ENCODE measurements around the gene HPSE. TPM values are rescaled to one million over a fixed set of nuclear protein-coding genes. Genes with fewer than 3 reads are reported as not detected.

HPSE gene
- total and polyA plus RNA-seq, 2 donors (not counting 1 experiment from before 2014, with no cell fraction given): 1.3 to 2.6 TPM

DNA sequence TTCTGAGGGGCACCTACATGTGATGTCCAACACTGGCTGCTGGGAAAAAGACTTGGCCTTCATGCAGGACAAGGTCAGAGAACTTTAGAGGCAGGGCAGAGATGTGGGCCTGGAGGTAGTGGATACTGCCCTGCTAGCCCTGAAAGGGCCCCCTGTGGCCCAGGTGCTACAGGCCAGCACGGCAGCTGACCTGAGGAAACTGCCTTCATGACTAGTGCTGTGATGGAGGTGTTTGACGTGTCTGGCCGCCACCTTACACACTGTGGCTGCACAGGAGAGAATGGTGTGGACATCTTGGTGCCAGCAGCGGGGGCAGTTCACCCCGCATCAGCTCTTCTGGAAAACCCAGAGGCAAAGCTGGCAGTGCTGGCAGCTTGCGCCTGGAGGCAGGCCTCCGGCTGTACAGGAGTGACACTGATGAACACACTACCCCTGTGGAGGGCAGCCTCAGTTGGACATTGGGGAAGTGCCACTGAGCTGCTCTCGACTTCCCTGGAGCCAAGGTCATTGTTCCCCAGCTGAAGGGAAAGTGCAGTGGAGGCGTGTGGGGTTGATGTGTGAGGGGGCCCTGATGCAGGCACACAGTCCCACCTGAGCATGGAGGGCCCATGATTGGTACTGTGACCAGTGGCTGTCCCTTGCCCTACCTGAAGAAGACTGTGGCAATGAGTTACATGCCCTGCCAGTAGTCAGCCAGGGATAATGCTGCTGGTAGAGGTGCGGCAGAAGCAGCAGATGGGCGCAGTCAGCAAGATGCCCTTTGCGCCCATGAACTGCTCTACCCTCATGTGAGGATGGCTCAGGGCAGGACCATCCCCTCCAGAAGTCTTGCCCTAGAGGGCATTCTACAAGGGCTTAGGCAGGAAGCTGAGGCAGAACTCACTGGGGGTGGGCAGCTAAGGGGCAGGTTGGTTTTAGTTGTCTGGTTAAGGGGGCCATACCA is 87.0 kb downstream of the HPSE start:
- H3K4me2 ChIP-seq (replicated peaks; ENCODE audit: low read depth, low read length, poor library complexity, severe bottlenecking): no peak overlapping the region
- ATAC-seq (ENCODE audit: low read depth): no peak
- H3K4me1 ChIP-seq (ENCODE audit: control insufficient read depth in 2 of 2, insufficient read depth in 2 of 2, low read length in 2 of 2): peaks cover 18 to 23% of the 10 kb centered on the region in 2 donors
- 92% methylated on average over 12 of the region's 12 CpGs for WGBS (ENCODE audit: insufficient coverage)
- no peak overlapping the region for H3K4me3 ChIP-seq (ENCODE audit: control extremely low read depth in 1 of 5, extremely low read depth in 1 of 5, insufficient read depth in 1 of 5, low read depth in 2 of 5, low read length in 4 of 5)
- H3K9ac ChIP-seq (ENCODE audit: low read length): no peak overlapping the region
- no peaks in the 10 kb centered on the region for H3K27me3 ChIP-seq (replicated peaks in 1 of 4; ENCODE audit: control extremely low read depth in 1 of 4, control insufficient read depth in 3 of 4, insufficient read depth in 4 of 4, low read length in 3 of 4)
- H3K9me3 Mint-ChIP-seq (ENCODE audit: insufficient read depth): no peaks in the 10 kb centered on the region
- no peak overlapping the region for H3K4me3 Mint-ChIP-seq
- no peaks in the 10 kb centered on the region for H3K79me2 ChIP-seq (ENCODE audit: control insufficient read depth, insufficient read depth, low read length)
- H4K20me1 ChIP-seq (ENCODE audit: control insufficient read depth, insufficient read depth, low read length, poor library complexity, severe bottlenecking): no peaks in the 10 kb centered on the region
- no peaks in the 10 kb centered on the region for H3K27me3 Mint-ChIP-seq
- H3K27ac Mint-ChIP-seq: no peak overlapping the region
- peaks cover 53% of the 10 kb centered on the region for H3K4me1 Mint-ChIP-seq
- no peak for DNase-seq
- POLR2A ChIA-PET: interaction anchor here (0.6 kb wide), 2 partner anchors 30 to 32 kb away, joined by 3 to 4 read pairs; no protein-coding TSS in a partner anchor
- intact Hi-C loops (cut with micrococcal nuclease): no loop called here
- no peak for TF ChIP-seq EZH2 (IDR thresholded peaks at IDR 0.05; ENCODE audit: borderline replicate concordance, insufficient read depth, low read depth, low read length, poor library complexity, severe bottlenecking)
- CTCF ChIA-PET: interaction anchor here (0.7 to 8.6 kb wide), 3 partner anchors 18 to 186 kb away, joined by 3 to 69 read pairs (median 3); partner anchors contain the start of gene PLAC8
- no peak overlapping the region for H3K27ac ChIP-seq (ENCODE audit: low read length in 2 of 2)
- no peaks in the 10 kb centered on the region for H3K36me3 ChIP-seq (replicated peaks in 1 of 2; ENCODE audit: control extremely low read depth in 1 of 2, control insufficient read depth in 1 of 2, extremely low read depth in 1 of 2, insufficient read depth in 2 of 2, low read length in 1 of 2)
- H2AFZ ChIP-seq (ENCODE audit: insufficient read depth, low read depth, low read length, poor library complexity, severe bottlenecking): no peak overlapping the region
- H3K9me3 ChIP-seq (ENCODE audit: control extremely low read depth in 1 of 3, control insufficient read depth in 2 of 3, insufficient read depth in 1 of 3, low read length in 2 of 3): no peaks in the 10 kb centered on the region

Small RNA genes within 50 kb of the gene (small RNA-seq; reads per million reads assigned to genes)
- gene AC114781.5 (ENCODE audit: insufficient read length, low read depth, low replicate concordance): not detected

Other genes with a start within 250 kb of the HPSE start
- gene PLAC8, start 220.1 kb downstream of the HPSE start, total RNA-seq: 125 and 133 TPM in 2 replicates
- 386 and 499 TPM in 2 replicates for gene PLAC8, start 220.1 kb downstream of the HPSE start, polyA plus RNA-seq
- gene COQ2, start 50.0 kb downstream of the HPSE start, total RNA-seq: 27.9 and 29.4 TPM in 2 replicates
- 7.5 and 8.1 TPM in 2 replicates for gene COQ2, start 50.0 kb downstream of the HPSE start, polyA plus RNA-seq
- gene HELQ, start 121.0 kb upstream of the HPSE start, total RNA-seq: 42.4 and 50.8 TPM in 2 replicates
- gene HELQ, start 121.0 kb upstream of the HPSE start, polyA plus RNA-seq: 21.7 and 33.6 TPM in 2 replicates
- 44.0 and 45.0 TPM in 2 replicates for gene MRPS18C, start 121.2 kb upstream of the HPSE start, total RNA-seq
- 10.8 and 14.0 TPM in 2 replicates for gene MRPS18C, start 121.2 kb upstream of the HPSE start, polyA plus RNA-seq
- 34.4 and 38.4 TPM in 2 replicates for gene ABRAXAS1, start 150.3 kb upstream of the HPSE start, total RNA-seq
- 5.4 and 8.0 TPM in 2 replicates for gene ABRAXAS1, start 150.3 kb upstream of the HPSE start, polyA plus RNA-seq
- gene GPAT3, start 201.3 kb upstream of the HPSE start, total RNA-seq: 0.89 and 1.0 TPM in 2 replicates
- gene GPAT3, start 201.3 kb upstream of the HPSE start, polyA plus RNA-seq: 0.06 and 0.17 TPM in 2 replicates